T-helper 1 cell treated with Interleukin-12 subunit alpha and Interleukin-12 subunit beta and Interleukin-4 antibody, amounts not matched to agents 30 ng/mL and 1 ng/mL, for 36 hours (primary cell): ENCODE results near the gene COL27A1. TPM values are rescaled to one million over a fixed set of nuclear protein-coding genes. Genes with fewer than 3 reads are reported as not detected.
"Not testable (repeated sequence)": the region's sequence is repeated elsewhere in the genome, so short reads cannot be mapped to it uniquely, and the experiment has no call there.

Experiments used
- intact Hi-C: fragments of 100-400 bp; cut with micrococcal nuclease; formaldehyde crosslinking; loops from one replicate; pipeline ENCODE4 v1.15.1; 2024
- total RNA-seq: library from RNA; stranded (reverse); gene quantifications from 2 replicates; pipeline ENCODE4 v1.2.3, GENCODE V29; 2022

Gene COL27A1
- total RNA-seq, 1 donor from 2014 or later = 1.2 TPM

GRCh38 chr9:114122136-114123027 is 33.0 kb upstream of the COL27A1 start:
- intact Hi-C loops = no loop called here

- intact Hi-C loops = no loop called here
Observed at GRCh38 chr9:114123031-114123977, 32.0 kb upstream of the COL27A1 start.

DNA sequence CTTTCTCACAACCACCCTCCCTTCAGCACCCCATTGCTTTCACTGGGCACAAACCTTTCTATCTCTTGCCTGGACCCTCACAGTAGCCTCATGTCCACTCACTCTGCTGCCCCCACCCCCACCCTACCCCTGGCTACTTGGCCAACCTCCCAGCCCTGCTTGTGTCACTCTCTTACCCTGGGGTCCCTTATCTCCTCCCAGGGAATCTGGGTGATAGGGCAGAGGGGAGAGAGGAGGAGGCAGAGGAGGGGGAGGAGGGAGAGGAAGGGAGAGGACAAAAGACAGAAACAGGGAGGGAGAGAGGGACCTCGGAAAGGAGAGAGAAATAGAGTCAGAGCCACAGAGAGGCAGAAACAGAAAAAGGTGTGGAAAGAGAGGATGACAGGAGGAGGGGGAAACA is 31.2 kb upstream of the COL27A1 start:
- intact Hi-C loops = no loop called here

DNA sequence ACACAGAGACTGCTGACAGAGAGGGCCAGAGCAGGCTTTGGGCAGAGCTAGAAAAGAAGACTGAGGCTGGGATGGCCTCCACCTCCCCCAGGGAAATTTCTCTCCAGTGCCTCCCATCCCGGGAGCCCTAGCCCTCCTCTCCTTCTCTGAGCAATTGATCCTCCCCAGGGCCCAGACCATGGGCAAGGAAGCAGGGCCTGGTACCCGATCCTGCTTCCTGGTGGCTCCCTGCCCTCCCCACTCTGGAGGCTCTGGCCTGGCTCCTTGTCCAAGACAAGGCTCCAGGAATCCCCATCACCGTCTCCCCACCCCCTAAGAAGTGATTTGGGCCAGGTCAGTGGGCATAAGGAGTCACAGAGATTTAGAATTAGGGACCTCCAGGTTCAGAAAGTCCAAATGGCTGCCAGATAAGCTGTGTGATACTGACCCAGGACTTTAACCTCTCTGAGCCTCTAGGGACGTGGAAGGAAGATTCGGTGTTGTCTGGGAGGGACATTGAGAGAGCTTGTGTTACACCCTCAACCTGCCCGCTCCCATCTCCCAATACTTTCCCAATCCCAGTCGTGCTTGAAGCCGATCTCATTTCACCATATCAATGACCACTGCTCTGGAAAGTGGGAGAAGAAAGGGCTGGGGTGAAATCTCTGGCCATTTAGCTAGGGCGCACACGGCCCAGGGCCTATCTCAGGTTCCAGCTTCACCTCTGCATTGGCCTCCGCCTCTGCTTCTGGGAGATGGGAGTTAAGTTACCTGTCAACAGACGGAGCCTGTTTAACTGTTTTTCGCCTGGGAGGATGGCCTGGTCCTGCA is 30.5 kb upstream of the COL27A1 start:
- intact Hi-C loops = no loop called here

- intact Hi-C loops = no loop called here
Observed at GRCh38 chr9:114125476-114126013, 29.8 kb upstream of the COL27A1 start.

DNA sequence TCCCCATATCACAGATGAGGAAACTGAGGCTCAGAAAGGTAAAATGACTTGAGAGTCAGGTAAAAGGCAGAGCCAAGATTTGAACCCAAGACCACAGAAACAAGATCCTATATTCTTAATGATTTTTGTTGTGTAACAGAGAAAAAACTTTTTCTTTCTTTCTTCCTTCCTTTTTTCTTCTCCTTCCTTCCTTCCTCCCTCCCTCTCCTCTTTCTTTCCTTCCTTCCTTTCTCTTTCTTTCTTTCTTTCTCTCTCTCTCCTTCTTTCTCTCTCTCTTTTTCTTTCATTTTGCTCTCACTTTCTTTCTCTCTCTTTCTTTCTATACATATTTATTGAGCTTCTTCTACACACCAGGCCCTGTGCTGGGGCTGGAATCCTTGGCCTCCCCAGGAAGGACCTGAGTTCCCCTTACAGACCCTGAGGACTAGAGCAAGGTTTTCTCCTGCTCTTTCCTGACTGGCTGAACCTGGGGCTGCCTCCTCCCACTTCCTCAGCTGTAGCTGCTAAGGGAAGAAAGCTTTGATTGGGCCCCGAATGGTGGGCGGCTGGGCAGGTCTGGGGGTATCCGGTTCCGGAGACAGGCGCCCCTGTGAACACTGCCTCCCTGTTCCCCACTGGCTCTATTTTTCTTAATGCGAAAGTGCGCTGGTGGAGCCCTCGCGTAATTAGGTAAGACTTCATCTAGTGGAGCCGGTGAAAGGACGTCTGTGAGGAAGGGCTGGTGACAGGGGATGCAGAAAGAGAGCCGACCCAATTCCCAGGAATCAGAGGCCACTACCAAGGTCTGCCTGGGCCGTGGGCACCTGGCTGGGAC is 28.9 kb upstream of the COL27A1 start:
- intact Hi-C loops = no loop called here

DNA sequence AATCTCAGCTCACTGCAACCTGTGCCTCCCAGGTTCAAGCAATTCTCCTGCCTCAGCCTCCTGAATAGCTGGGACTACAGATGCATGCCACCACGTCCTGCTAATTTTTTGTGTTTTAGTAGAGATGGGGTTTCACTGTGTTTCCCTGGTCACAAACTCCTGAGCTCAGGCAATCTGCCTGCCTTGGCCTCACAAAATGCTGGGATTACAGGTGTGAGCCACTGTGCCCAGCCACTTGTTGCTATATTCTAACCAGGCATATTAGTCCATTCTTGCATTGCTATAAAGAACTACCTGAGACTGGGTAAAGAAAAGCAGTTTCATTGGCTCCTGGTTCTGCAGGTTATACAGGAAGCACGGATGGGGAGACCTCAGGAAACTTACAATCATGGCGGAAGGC is 26.6 kb upstream of the COL27A1 start:
- intact Hi-C loops = not testable (repeated sequence)

GRCh38 chr9:114130141-114130540 is 25.2 kb upstream of the COL27A1 start:
- intact Hi-C loops = no loop called here

DNA sequence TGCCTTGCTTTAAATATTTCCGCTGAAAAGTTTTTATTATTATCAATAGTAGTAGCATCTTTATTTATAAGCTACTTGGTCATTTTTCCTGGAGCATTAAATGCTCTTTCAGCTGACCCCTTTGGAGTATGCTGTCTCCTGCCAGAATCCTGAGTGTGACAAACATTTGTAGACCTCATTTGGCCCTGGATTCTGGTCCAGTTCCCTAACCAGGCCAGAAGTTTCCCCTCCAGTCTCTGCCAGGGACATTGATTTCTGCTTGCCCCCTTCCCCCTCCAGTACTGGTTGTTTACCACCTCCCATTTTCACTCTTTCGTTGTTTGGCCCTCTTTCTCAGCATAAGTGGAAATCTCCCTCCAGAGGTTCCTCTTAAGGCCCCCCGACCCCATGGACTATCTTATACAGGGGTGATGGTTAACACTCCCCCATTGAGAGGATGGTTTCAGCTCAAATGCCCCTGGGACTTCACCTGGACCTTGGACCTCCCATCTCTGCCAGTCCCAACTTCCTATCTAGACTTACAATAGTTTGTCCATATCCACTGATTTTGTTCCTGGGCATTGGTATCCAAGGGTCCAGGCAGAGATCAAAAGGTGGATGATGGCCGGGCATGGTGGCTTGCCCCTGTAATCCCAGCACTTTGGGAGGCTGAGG is 24.6 kb upstream of the COL27A1 start:
- intact Hi-C loops = no loop called here

DNA sequence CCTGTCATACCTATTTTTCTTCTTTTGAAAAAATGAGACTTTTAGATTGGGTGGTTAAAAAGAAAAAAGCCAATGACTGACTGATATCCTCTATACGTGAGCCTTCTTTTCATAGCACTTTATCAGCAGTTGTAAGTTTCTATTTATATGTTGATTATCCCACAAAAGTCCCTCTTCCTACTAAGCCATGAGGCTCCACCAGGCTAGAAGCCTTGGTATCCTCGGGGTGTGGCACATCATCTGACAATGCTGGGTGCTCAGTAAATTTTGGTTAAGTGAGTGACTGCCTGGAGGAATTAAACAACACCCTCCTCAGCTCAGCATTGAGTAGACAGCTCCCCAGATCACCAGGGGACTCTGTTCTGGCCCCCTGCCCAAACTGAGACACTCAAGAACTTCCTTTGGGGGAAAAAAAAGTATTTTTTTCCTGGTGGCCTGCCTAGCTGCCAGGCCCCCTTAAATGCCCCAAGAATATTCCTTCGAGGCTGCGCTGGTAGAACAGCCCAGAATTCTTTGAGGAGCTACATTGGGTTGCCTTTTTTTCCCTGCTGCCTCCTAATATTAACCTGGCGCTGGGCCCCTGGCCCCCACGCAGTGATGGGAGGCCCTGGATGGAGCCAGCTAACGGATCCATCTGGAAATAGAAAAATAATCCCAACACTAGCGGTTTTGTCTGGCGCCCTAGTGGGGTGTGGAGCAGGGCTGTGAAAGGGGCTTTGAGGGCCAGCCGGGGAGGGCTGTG is 23.4 kb upstream of the COL27A1 start:
- intact Hi-C loops = no loop called here

- intact Hi-C loops = no loop called here
Observed at GRCh38 chr9:114132550-114132918, 22.8 kb upstream of the COL27A1 start.

DNA sequence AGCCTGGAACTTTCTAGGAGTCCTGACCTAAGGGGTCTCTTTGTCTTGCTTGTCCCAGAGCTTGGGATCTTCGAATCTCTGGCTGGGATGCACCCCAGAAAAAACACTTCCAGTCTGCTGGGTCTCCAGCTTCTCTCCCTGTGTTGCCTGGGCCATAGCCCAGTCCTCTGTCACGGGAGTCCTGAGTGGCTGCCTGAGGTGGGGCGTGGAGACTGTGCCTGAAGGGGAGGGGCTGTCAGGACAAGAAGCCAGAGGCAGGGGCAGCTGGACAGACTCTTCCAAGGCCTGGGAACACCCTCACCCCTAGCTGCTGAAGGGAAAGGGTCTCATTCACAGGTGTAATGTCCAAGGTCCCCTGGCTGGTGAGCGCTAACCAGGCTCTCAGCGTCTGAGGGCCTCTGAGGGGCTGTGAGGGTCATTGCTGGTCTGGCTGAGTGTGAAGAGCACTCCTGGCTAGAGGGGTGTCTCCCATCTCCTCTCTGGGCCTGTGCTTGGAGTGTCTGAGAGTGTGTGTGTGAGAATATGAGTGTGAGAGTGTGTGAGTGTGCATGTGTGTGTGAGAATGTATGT is 20.4 kb upstream of the COL27A1 start:
- intact Hi-C loops = no loop called here

- intact Hi-C loops = loop anchor here (1.0 kb wide), 1 partner anchor 8 kb away; no protein-coding TSS in a partner anchor
Observed at GRCh38 chr9:114137831-114138230, 17.5 kb upstream of the COL27A1 start.

DNA sequence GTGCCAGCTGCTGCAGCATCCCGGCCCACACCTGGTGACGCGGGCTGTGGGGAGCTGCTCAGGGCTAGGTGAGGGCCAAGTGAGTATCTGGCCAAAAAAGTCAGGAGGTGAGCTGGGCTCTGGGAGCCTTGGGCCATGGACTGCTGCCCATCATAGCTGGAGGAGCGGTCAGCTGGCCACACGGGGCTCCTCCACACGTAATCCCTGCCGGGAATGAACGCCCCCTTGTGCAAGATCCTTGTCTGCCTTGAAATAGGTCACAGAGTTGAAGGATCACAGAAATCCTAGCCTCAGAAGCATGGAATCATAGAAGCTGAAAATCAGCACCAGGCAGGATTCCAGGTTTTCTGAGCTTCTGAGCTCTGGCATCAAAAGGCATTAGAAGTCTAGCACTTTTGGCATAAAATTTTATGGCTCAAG is 16.8 kb upstream of the COL27A1 start:
- intact Hi-C loops = loop anchor here (1.0 kb wide), 1 partner anchor 8 kb away; no protein-coding TSS in a partner anchor

GRCh38 chr9:114139071-114139470 is 16.3 kb upstream of the COL27A1 start:
- intact Hi-C loops = no loop called here

DNA sequence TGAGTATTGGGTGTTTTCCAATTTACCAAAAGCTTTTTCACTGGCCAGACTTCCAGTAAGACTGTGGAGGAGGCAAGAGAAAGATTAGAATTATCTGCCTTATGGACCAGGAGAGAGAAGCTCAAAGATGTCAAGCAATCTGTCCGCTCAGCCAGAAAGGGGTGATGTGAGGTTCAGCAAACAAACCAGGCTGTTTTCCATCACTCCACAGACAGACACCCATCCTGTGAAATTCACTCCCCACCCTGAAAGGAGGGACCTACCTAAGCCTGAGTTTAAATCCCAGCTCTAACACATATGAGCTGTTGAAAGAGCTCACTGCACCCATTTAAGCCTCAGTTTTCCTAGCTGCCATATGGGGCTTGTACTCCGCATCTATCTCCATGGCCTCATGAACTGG is 14.9 kb upstream of the COL27A1 start:
- intact Hi-C loops = no loop called here

GRCh38 chr9:114140850-114141249 is 14.5 kb upstream of the COL27A1 start:
- intact Hi-C loops = no loop called here
